ENCODE results near the gene MORC1.

DNA sequence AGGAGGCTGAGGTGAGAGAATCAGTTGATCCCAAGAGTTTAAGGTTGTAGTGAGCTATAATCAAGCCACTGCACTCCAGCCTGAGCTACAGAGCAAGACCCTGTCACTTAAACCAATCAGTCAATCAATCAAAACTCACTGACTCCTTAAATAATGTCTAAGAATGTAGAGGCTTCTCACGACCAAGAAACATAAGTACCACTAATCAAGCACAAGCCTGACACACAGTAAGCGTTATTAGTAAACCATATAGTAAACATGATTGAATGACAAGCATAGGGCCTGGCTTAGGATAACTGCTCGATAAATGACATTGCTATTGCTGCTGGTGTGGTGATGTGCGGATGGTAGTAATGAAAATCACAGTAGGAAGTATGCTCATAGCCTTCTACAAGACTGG lies 48.0 kb upstream of the MORC1 start:
- TF ChIP-seq EZH2phosphoT487 (IDR thresholded peaks at IDR 0.05; ENCODE audit: low read length) (no peak), EZH2 (optimal IDR thresholded peaks at IDR 0.05; ENCODE audit: low read depth, low read length) (no peak)
- TF ChIP-seq, protein P1, sequence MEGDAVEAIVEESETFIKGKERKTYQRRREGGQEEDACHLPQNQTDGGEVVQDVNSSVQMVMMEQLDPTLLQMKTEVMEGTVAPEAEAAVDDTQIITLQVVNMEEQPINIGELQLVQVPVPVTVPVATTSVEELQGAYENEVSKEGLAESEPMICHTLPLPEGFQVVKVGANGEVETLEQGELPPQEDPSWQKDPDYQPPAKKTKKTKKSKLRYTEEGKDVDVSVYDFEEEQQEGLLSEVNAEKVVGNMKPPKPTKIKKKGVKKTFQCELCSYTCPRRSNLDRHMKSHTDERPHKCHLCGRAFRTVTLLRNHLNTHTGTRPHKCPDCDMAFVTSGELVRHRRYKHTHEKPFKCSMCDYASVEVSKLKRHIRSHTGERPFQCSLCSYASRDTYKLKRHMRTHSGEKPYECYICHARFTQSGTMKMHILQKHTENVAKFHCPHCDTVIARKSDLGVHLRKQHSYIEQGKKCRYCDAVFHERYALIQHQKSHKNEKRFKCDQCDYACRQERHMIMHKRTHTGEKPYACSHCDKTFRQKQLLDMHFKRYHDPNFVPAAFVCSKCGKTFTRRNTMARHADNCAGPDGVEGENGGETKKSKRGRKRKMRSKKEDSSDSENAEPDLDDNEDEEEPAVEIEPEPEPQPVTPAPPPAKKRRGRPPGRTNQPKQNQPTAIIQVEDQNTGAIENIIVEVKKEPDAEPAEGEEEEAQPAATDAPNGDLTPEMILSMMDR (IDR thresholded peaks at IDR 0.05; ENCODE audit: low read length), result no peak
